GM12891 (cell line): ENCODE measurements around the gene CHKA.

ENCODE experiments used
- DNase-seq: peaks from one replicate; pipeline ENCODE4 v3.0.0; 2011; ENCODE audit warnings: low spot score; ENCODE audit not compliant: insufficient read length
- FAIRE-seq: peaks from 2 replicates; lab custom pipeline; 2011; peaks lifted over from hg19 to GRCh38; lab: Jason Lieb, UNC
- PAX5 ChIP-seq: IDR thresholded peaks from 2 replicates; pipeline ENCODE4 v1.6.1; 2011; ENCODE audit warnings: low read length, moderate library complexity, mild to moderate bottlenecking; ENCODE audit not compliant: insufficient read depth, severe bottlenecking
- POLR2A ChIP-seq: IDR thresholded peaks from 2 replicates; pipeline ENCODE4 v1.6.1; 2011; ENCODE audit warnings: low read depth, low read length, control low read depth
- POLR2AphosphoS5 ChIP-seq: IDR thresholded peaks from 2 replicates; pipeline ENCODE4 v1.6.1; 2011; ENCODE audit warnings: low read depth, low read length, control low read depth
- POU2F2 ChIP-seq: IDR thresholded peaks from 2 replicates; pipeline ENCODE4 v1.6.1; 2011; ENCODE audit warnings: low read depth, mild to moderate bottlenecking, control low read depth, low read length, moderate library complexity
- SPI1 ChIP-seq: IDR thresholded peaks from 2 replicates; pipeline ENCODE4 v1.6.1; 2011; ENCODE audit warnings: low read depth, low read length, control low read depth
- TAF1 ChIP-seq: IDR thresholded peaks from 2 replicates; pipeline ENCODE4 v1.6.1; 2011; ENCODE audit warnings: low read depth, low read length, control low read depth

The CHKA gene

GRCh38 chr11:68012843-68013610 is 108.2 kb downstream of the CHKA start:
- no peak for FAIRE-seq
- TF ChIP-seq PAX5, result no peak
- DNase-seq, result no peak

GRCh38 chr11:68012044-68012842 is 108.9 kb downstream of the CHKA start:
- TF ChIP-seq TAF1 (no peak), POLR2AphosphoS5 (no peak), POLR2A (no peak), POU2F2 (no peak), PAX5 (no peak), SPI1 (no peak)
- FAIRE-seq (no peak), DNase-seq (no peak)

- TF ChIP-seq POLR2A, result no peak
- no peak for TF ChIP-seq TAF1
- TF ChIP-seq SPI1, result no peak
- TF ChIP-seq POU2F2, result no peak
- no peak for TF ChIP-seq PAX5
- no peak for TF ChIP-seq POLR2AphosphoS5
- DNase-seq, result no peak
- FAIRE-seq, result no peak
These were observed 109.9 kb downstream of the CHKA start for GRCh38 chr11:68011051-68011943.

GRCh38 chr11:68010090-68011041 is 110.8 kb downstream of the CHKA start, which contains the start of gene ALDH3B1:
Gene ALDH3B1, plus strand, starts transcription at chr11:68010327. Its CDS starts 4,971 bp downstream, at chr11:68015298.
- TF ChIP-seq TAF1 (no peak), SPI1 (no peak), POLR2AphosphoS5 (no peak), PAX5 (no peak), POLR2A (no peak), POU2F2 (no peak)
- FAIRE-seq (no peak), DNase-seq (no peak)

GRCh38 chr11:68009391-68010089 is 111.6 kb downstream of the CHKA start:
- DNase-seq (no peak), FAIRE-seq (no peak)
- TF ChIP-seq POLR2AphosphoS5, result no peak
- no peak for TF ChIP-seq POU2F2
- TF ChIP-seq PAX5, result no peak

- TF ChIP-seq POLR2A (no peak), SPI1 (peak; percentile 22; the same call in 1 of the 2 replicates), POLR2AphosphoS5 (no peak)
- peak; percentile 76 for FAIRE-seq
- no peak for DNase-seq
These were observed 112.5 kb downstream of the CHKA start for GRCh38 chr11:68008381-68009337.

GRCh38 chr11:68007498-68008380 is 113.4 kb downstream of the CHKA start:
- TF ChIP-seq POU2F2, result no peak
- no peak for TF ChIP-seq POLR2AphosphoS5
- TF ChIP-seq PAX5, result no peak
- DNase-seq (no peak), FAIRE-seq (no peak)
